NCI-H69 (cell line): ENCODE data around the gene DEFB128.
A peak's percentile ranks its signal among the peaks of the same experiment; 100 is the strongest.
"Not testable (repeated sequence)": the region's sequence is repeated elsewhere in the genome, so short reads cannot be mapped to it uniquely, and the experiment has no call there.

Experiments used
- DNase-seq: peaks from one replicate; lab custom pipeline; 2025; lab: John Stamatoyannopoulos, UW

Gene DEFB128

DNA sequence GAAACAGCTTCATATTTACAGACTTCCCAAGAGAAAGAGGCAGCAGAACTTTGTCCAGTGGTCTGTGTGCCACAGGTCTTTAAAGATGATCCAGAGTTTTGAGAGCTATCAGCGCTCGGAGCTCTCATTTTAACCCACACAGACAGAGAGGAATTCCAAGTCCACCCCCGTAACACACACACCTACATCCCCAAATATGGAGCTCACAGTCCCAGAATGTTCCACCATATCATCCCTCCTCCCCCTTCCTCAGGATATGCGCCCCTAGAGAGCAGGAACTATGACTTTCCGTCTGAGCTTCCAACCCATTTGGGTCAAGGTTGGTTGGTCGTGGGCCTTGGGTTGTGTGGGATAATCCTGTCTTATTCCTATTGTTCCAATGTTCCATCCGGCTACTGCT is at the start of gene DEFB128:
Gene DEFB128 (minus strand): TSS at position 101 of the 400 bp plus-strand sequence. CDS start 88 bp downstream, at position 13.
- DNase-seq = no peak

GRCh38 chr20:237929-238328 is 48.4 kb upstream of the DEFB128 start:
- DNase-seq = no peak

DNA sequence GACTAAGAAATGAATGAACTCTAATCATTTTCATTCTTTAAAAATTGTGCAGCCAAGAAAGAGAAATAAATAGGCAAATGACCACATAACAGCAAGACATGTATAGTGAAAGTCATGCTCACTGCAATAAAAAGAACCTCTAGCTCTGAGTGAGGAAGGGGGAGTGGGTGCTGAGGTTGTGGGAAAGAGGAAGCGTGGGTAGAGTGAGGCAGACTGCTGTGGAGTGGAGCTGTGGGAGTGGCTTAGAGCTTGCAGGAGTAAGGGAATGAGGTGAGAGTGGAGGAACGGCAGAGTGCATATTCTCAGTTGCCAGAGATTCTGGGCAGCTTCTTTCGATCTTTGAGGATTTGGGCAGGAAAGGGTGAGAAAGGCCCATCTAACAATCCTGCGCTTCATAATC is 48.0 kb upstream of the DEFB128 start:
- no peak for DNase-seq

GRCh38 chr20:235891-236290 is 46.4 kb upstream of the DEFB128 start:
- DNase-seq = no peak

DNA sequence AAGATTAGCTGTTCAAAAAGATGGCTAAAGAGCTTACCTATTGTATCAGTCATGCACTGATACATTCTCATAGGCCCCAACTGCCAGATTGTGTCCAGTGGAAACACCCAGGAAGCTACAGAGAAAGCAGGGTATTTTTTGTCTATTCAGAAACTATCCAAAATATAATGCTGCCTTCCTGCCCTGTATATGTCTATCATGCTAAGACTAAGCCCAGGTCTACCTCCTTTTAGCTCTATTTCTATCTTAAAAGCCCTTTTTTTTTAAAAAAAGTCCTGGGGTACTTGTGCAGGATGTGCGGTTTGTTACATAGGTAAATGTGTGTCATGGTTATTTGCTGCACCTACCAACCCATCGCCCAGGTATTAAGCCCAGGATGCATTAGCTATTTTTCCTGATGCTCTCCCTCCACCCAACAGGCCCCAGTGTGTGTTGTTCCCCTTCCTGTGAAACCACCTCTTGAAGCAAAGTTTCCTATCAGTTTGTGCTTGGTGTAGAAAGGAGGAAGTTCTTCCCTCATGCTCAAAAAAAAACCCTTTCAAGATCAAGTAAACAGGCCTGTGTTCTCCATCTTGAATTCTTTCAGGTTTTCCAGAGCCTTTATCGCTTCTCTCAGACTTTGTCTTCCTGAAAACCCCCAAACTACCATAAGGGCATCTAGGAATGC is 38.1 kb upstream of the DEFB128 start:
- DNase-seq = no peak

GRCh38 chr20:226958-227357 is 37.4 kb upstream of the DEFB128 start, which contains the start of gene DEFB129:
Gene DEFB129, plus strand, starts transcription at chr20:227258. Its CDS starts 31 bp downstream, at chr20:227289.
- no peak for DNase-seq

DNA sequence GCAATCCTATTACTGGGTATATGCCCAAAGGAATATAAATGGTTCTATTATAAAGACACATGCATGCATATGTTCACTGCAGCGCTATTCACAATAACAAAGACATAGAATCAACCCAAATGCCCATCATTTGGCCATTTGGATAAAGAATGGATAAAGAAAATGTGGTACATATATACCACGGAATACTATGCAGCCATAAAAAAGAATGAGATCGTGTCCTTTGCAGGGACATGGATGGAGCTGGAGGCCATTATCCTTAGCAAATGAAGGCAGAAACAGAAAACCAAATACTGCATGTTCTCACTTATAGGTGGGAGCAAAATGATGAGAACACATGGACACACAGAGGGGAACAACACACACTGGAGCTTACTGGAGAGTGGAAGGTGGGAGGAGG is 36.4 kb upstream of the DEFB128 start:
- DNase-seq = not testable (repeated sequence)

DNA sequence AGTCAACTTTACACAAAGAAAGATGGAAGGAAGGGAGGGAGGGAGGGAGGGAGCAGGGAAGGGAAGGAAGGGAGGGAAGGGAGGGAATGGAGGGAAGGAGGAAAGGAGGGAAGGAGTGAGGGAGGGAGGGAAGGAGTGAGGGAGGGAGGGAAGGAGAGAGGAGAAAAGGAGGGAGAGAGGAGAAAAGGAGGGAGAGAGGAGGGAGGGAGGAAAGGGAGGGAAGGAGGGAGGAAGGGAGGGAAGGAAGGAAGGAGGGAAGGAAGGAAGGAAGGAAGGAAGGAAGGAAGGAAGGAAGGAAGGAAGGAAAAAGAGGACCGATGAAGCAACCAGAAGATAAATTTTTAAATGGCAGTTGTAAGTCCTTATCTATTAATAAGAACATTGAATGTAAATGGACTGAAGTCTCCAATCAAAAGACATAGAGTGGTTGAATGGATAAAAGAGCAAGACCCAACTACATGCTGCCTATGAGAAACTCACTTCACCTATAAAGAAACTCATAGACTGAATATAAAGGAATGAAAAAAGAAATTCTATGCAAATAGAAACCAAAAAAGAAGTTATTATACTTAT is 31.8 kb upstream of the DEFB128 start:
- DNase-seq = no peak

DNA sequence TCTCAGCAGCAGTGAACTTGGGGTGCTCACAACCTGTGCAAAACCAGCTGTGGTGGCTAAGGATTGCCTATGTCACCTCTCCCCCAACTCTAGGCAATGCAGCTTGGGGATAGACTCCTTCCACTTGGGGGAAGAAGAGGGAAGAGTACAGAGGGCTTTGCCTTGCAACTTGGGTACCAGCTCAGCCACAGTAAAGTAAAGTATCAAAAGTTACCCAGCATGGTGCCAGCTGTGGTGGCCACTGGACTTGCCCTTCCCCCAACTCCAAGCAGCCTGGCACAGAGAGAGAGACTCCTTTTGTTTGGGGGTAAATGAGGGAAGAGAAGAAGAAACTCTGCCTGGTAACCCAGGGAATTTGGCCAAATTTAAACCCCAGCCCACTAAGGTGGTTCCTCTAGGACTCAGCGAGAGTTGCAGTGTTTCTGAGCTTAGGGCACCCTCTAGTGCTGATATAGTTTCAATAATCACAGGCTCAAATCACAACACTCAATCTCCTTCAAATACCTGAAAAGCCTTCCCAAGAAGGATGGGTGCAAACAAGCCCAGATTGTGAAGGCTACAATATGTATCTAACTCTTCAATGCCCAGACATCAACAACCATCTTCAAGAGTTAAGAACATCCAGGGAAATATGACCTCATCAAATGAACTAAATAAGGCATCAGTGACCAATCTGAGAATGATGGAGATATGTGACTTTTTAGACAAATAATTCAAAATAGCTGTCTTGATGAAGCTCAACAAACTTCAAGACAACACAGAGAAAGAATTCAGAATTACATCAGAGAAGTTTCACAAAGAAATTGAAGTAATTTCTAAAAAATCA is 30.0 kb upstream of the DEFB128 start:
- DNase-seq = peak; percentile 31

- no peak for DNase-seq
Measured at GRCh38 chr20:217266-217665, 27.8 kb upstream of the DEFB128 start.

DNA sequence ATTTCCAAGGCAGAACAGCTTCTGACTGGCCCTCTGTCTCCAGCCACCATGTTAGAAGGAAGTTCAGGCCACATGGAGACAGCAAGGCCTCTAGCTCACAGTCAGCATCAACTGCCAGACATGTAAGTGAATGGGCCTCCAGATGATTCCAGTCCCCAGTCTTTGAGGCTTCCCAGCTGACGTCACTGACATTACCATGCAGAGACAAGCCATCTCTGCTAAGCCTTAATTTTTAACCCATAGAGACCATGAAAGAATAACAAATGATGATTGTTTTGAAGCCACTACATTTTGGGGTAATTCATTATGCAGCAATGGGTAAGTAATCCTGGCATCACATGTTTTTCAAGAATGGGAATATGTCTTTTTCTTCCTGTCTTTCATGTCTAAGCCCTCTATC is 26.3 kb upstream of the DEFB128 start:
- no peak for DNase-seq

- DNase-seq = no peak
Measured at GRCh38 chr20:214383-214782, 24.9 kb upstream of the DEFB128 start.

- no peak for DNase-seq
Measured at GRCh38 chr20:210809-211502, 21.4 kb upstream of the DEFB128 start.

- peak; percentile 62 for DNase-seq
Measured at GRCh38 chr20:208942-209566, 19.5 kb upstream of the DEFB128 start.

- DNase-seq = not testable (repeated sequence)
Measured at GRCh38 chr20:203630-204029, 14.1 kb upstream of the DEFB128 start.

DNA sequence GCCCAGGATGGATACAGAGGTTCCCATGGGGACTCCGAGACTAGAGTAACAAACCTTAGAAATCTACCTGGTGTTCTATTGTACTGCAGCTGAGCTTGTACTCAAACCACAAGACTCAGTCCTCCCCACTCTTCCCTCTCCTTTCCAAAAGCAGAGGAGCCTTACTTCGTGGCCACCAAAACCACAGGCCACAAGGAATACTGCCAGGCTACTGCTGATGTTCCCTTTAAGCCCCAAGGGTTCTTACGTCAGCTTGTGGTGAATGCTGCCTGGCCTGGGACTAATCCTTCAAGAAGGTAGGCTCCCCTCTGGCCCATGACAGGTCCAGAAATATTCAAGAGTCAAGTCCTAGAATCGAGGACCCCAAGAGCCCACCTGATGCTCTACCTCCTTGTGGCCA is 10.5 kb upstream of the DEFB128 start:
- no peak for DNase-seq

GRCh38 chr20:198225-198624 is 8.7 kb upstream of the DEFB128 start:
- no peak for DNase-seq

GRCh38 chr20:187733-188132 is 1.8 kb downstream of the DEFB128 start:
- no peak for DNase-seq

- no peak for DNase-seq
Measured at GRCh38 chr20:184288-184687, 5.2 kb downstream of the DEFB128 start.

GRCh38 chr20:168876-169275 is 20.6 kb downstream of the DEFB128 start:
- no peak for DNase-seq

- DNase-seq = no peak
Measured at GRCh38 chr20:164618-165017, 24.9 kb downstream of the DEFB128 start.

- no peak for DNase-seq
Measured at GRCh38 chr20:157154-157553, 32.4 kb downstream of the DEFB128 start, which contains the start of gene DEFB127. Gene DEFB127, plus strand, starts transcription at chr20:157454. Its CDS starts 91 bp downstream, at chr20:157545.
